B cell (primary cell): ENCODE results near the gene ASPG. TPM values are rescaled to one million over a fixed set of nuclear protein-coding genes. Genes with fewer than 3 reads are reported as not detected.

Experiments
- ATAC-seq: fragments of 200-7000 bp; cut with Tn5 transposase; one replicate; pipeline ENCODE4 v1.10.0; 2021; ENCODE audit warnings: low read depth, mild to moderate bottlenecking, moderate number of reproducible peaks, moderate library complexity
- CTCF ChIA-PET: fragments of 350-600 bp; sonication (Branson Sonifier 250); formaldehyde crosslinking; loops from one replicate; lab custom pipeline; 2021; ENCODE audit warnings: antibody characterized with exemption, inconsistent platforms; lab: Charles Lee
- POLR2A ChIA-PET: fragments of 350-600 bp; sonication (Branson Sonifier 250); formaldehyde crosslinking; loops from one replicate; lab custom pipeline; 2021; ENCODE audit warnings: antibody characterized with exemption; lab: Charles Lee
- DNase-seq: peaks from one replicate; pipeline ENCODE4 v3.0.0; 2013
- H2AFZ ChIP-seq: 2 replicates; pipeline ENCODE4 v1.6.1; 2012; ENCODE audit warnings: mild to moderate bottlenecking, low read depth, low read length; ENCODE audit not compliant: insufficient read depth, poor library complexity, severe bottlenecking
- H3K27ac ChIP-seq, 2 donors: 1 replicate in 1 of 2; 2 replicates in 1 of 2; pipeline ENCODE4 v1.5.1; 2012 to 2013; ENCODE audit warnings: low read length in 2 of 2, mild to moderate bottlenecking in 2 of 2, moderate library complexity in 1 of 2
- H3K27me3 ChIP-seq, 4 experiments: fragments of 200-600 bp in 1 of 4; sonication (generic) in 1 of 4; replicated peaks in 1 of 4; 1 replicate in 2 of 4; 2 replicates in 2 of 4; pipeline versions ENCODE4 v1.6.1 to v1.7.0; 2013 to 2016; ENCODE audit warnings: low read length in 3 of 4, mild to moderate bottlenecking in 2 of 4, mixed read lengths in 1 of 4, moderate library complexity in 1 of 4; ENCODE audit not compliant: insufficient read depth in 4 of 4, control insufficient read depth in 3 of 4; ENCODE audit errors: control extremely low read depth in 1 of 4
- H3K36me3 ChIP-seq, 2 experiments: replicated peaks in 1 of 2; 1 replicate in 1 of 2; 2 replicates in 1 of 2; pipeline versions ENCODE4 v1.6.1 to v1.7.1; 2013; ENCODE audit warnings: low read length in 1 of 2; ENCODE audit not compliant: insufficient read depth in 2 of 2, control insufficient read depth in 1 of 2; ENCODE audit errors: control extremely low read depth in 1 of 2, extremely low read depth in 1 of 2
- H3K4me1 ChIP-seq, 2 donors: fragments of 200-600 bp in 1 of 2; sonication (generic) in 1 of 2; 1 replicate in 1 of 2; 2 replicates in 1 of 2; pipeline versions ENCODE4 v1.5.1 to v1.6.1; 2013 to 2017; ENCODE audit warnings: low read length in 2 of 2; ENCODE audit not compliant: control insufficient read depth in 2 of 2, insufficient read depth in 2 of 2
- H3K4me2 ChIP-seq: replicated peaks from 2 replicates; pipeline ENCODE3; 2012; ENCODE audit warnings: mild to moderate bottlenecking, low read depth, low read length; ENCODE audit not compliant: poor library complexity, severe bottlenecking
- H3K4me3 ChIP-seq, 5 experiments: fragments of 200-600 bp in 1 of 5; sonication (generic) in 1 of 5; 1 replicate in 3 of 5; 2 replicates in 2 of 5; pipeline versions ENCODE4 v1.5.1 to v1.7.0; 2011 to 2016; ENCODE audit warnings: low read length in 4 of 5, mild to moderate bottlenecking in 4 of 5, low read depth in 2 of 5, control low read depth in 1 of 5, moderate library complexity in 1 of 5; ENCODE audit not compliant: insufficient read depth in 1 of 5; ENCODE audit errors: control extremely low read depth in 1 of 5, extremely low read depth in 1 of 5
- H3K79me2 ChIP-seq: fragments of 200-600 bp; sonication (generic); one replicate; pipeline ENCODE4 v1.6.0; 2016; ENCODE audit warnings: low read length; ENCODE audit not compliant: control insufficient read depth, insufficient read depth
- H3K9ac ChIP-seq: fragments of 200-600 bp; sonication (generic); 2 replicates; pipeline ENCODE4 v1.6.1; 2017; ENCODE audit warnings: mild to moderate bottlenecking, low read length, moderate library complexity
- H3K9me3 ChIP-seq, 3 donors: one replicate each; pipeline versions ENCODE4 v1.6.1 to v1.7.1; 2013; ENCODE audit warnings: low read length in 2 of 3; ENCODE audit not compliant: control insufficient read depth in 2 of 3, insufficient read depth in 1 of 3; ENCODE audit errors: control extremely low read depth in 1 of 3
- H4K20me1 ChIP-seq: 2 replicates; pipeline ENCODE4 v1.6.0; 2012; ENCODE audit warnings: mild to moderate bottlenecking, low read length; ENCODE audit not compliant: insufficient read depth, control insufficient read depth, poor library complexity, severe bottlenecking
- H3K27ac Mint-ChIP-seq: one replicate; pipeline ENCODE4 v1.8.0; 2021; ENCODE audit warnings: mixed read lengths
- H3K27me3 Mint-ChIP-seq: one replicate; pipeline ENCODE4 v1.8.0; 2021; ENCODE audit warnings: mixed read lengths
- H3K4me1 Mint-ChIP-seq: one replicate; pipeline ENCODE4 v1.8.0; 2021; ENCODE audit warnings: mixed read lengths
- H3K4me3 Mint-ChIP-seq: one replicate; pipeline ENCODE4 v1.8.0; 2021; ENCODE audit warnings: mixed read lengths
- H3K9me3 Mint-ChIP-seq: one replicate; pipeline ENCODE4 v1.8.0; 2022; ENCODE audit warnings: mixed read lengths; ENCODE audit not compliant: insufficient read depth
- EZH2 ChIP-seq: IDR thresholded peaks from 2 replicates; pipeline ENCODE4 v1.6.1; 2012; ENCODE audit warnings: borderline replicate concordance, low read depth, mild to moderate bottlenecking, moderate library complexity, low read length; ENCODE audit not compliant: insufficient read depth, poor library complexity, severe bottlenecking
- WGBS: methylation state at CpG from one replicate; pipeline ENCODE4 v1.1.5; 2013; ENCODE audit warnings: missing lambda C conversion rate; ENCODE audit not compliant: insufficient coverage; 5-methylcytosine and 5-hydroxymethylcytosine counted together
- intact Hi-C: fragments of 100-400 bp; cut with micrococcal nuclease; formaldehyde crosslinking; loops from one replicate; pipeline ENCODE4 v1.10.0; 2022
- polyA plus RNA-seq: library from polyadenylated mRNA; depleted of rRNA; stranded (reverse); fragments of >200 nt; gene quantifications from 2 replicates; pipeline ENCODE4 v1.2.3, GENCODE V29; 2012
- total RNA-seq, 2 donors: library from RNA; stranded (reverse); fragments of 120-200 nt in 1 of 2; gene quantifications; 1 replicate in 1 of 2; 2 replicates in 1 of 2; pipeline versions ENCODE4 v1.2.3 to v1.2.4, GENCODE V29; 2013 to 2022
- TF ChIP-seq, protein P1 (sequence below): fragments of 200-600 bp; IDR thresholded peaks from one replicate; pipeline ENCODE4 v1.8.0; 2022; ENCODE audit warnings: antibody characterized with exemption, mild to moderate bottlenecking

The ASPG gene
- total and polyA plus RNA-seq, 2 donors (not counting 1 experiment from before 2014, with no cell fraction given), result not detected

DNA sequence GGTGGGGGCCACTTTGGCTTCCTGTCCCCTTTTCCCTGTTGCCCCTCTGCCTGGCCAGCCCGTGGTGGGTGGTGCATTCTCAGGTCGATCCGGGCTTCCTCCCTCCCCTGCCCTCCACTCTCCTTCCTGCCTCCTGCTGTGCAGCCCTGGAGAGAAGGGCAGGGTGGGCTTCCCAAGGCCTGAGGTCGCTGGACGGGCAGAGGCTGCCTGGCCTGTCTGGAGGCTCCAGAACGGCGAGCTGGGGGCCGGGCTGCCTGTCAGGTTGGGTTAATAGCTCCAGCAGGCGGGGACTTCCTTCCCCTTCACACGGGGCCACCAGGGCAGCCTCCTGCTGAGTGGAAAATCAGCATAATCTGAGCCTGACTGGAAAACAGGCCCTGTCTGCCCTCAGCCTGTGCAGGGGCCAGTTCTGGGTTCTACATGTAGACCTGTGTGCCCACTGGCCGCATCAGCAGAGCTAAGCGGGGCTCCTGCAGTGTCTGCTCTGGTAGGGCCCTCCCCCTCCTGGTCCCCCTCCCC lies 64.2 kb downstream of the ASPG start:
- Mint-ChIP-seq H3K4me1 (no peaks in the 10 kb centered on the region), H3K27ac (no peak overlapping the region), H3K27me3 (peaks cover 4% of the 10 kb centered on the region), H3K4me3 (no peak overlapping the region), H3K9me3 (no peaks in the 10 kb centered on the region)
- Histone ChIP-seq H2AFZ (no peak overlapping the region), H3K27me3 (peaks cover 0 to 8% (median 0%) of the 10 kb centered on the region in 4 experiments), H3K4me1 (no peaks in the 10 kb centered on the region), H3K4me2 (no peak overlapping the region), H4K20me1 (no peaks in the 10 kb centered on the region), H3K36me3 (no peaks in the 10 kb centered on the region), H3K4me3 (no peak overlapping the region), H3K79me2 (no peaks in the 10 kb centered on the region), H3K9ac (no peak overlapping the region), H3K27ac (no peak overlapping the region), H3K9me3 (no peaks in the 10 kb centered on the region)
- ATAC-seq, result no peak
- no peak for DNase-seq
- 4% methylated on average over 7 of the region's 12 CpGs for WGBS
- intact Hi-C loops, result no loop called here
- TF ChIP-seq, protein P1, sequence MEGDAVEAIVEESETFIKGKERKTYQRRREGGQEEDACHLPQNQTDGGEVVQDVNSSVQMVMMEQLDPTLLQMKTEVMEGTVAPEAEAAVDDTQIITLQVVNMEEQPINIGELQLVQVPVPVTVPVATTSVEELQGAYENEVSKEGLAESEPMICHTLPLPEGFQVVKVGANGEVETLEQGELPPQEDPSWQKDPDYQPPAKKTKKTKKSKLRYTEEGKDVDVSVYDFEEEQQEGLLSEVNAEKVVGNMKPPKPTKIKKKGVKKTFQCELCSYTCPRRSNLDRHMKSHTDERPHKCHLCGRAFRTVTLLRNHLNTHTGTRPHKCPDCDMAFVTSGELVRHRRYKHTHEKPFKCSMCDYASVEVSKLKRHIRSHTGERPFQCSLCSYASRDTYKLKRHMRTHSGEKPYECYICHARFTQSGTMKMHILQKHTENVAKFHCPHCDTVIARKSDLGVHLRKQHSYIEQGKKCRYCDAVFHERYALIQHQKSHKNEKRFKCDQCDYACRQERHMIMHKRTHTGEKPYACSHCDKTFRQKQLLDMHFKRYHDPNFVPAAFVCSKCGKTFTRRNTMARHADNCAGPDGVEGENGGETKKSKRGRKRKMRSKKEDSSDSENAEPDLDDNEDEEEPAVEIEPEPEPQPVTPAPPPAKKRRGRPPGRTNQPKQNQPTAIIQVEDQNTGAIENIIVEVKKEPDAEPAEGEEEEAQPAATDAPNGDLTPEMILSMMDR, result no peak
- TF ChIP-seq EZH2, result no peak
- CTCF ChIA-PET, result no interaction called here
- POLR2A ChIA-PET, result no interaction called here

DNA sequence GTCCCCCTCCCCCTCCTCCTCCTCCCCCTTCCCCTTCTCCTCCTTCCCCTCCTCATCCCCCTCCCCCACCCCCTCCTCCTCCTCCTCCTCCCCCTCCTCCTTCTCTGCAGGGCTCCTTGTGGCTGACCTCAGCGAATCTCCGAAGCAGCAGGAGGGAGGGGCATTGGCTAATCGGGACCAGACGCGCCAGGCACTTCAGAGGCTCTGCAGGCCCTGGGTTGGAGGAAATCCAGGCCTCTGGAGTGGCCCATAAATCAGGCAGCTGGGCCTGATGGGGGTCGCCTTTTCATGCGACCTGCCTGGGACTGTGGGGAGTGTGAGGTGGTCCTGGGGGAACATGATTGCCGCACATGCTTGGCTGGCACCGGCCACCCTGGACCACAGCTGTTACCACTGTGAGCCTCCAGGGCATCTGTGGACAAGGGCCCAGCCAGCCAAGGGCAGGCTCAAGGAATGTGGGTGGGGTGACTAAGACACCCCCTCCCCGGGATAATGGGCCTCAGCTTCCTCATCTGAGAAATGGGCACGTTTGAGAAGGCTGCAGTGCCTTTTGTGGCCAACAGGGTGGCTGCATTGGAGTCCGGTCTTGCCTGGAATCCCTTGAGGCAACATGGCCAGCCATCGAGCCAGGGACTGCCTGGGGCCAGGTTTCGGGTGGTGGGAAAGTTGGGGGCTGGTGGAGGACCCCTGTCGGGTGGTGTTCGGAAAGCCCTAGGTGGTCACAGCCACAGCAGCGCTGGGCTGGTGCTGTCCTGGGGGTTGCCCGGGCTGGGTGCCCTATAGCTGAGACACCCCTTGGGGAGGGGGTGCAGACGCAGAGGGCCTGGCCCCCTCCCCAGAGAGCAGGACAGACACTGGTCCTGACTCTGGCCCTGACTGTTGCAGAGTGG lies 64.9 kb downstream of the ASPG start:
- H3K4me1 Mint-ChIP-seq, result no peaks in the 10 kb centered on the region
- Histone ChIP-seq H3K36me3 (no peaks in the 10 kb centered on the region), H3K4me1 (no peaks in the 10 kb centered on the region), H3K79me2 (no peaks in the 10 kb centered on the region), H3K4me2 (no peak overlapping the region), H2AFZ (no peak overlapping the region), H3K27me3 (peaks cover 0 to 8% (median 0%) of the 10 kb centered on the region in 4 experiments), H3K27ac (no peak overlapping the region), H3K9ac (no peak overlapping the region), H3K9me3 (no peaks in the 10 kb centered on the region), H3K4me3 (no peak overlapping the region), H4K20me1 (no peaks in the 10 kb centered on the region)
- intact Hi-C loops, result no loop called here
- H3K4me3 Mint-ChIP-seq, result no peak overlapping the region
- POLR2A ChIA-PET, result no interaction called here
- H3K27me3 Mint-ChIP-seq, result peaks cover 2% of the 10 kb centered on the region
- DNase-seq, result no peak
- CTCF ChIA-PET, result no interaction called here
- no peak overlapping the region for H3K27ac Mint-ChIP-seq
- no peak for ATAC-seq
- TF ChIP-seq EZH2, result no peak
- TF ChIP-seq, protein P1, result peak; percentile 30
- no peaks in the 10 kb centered on the region for H3K9me3 Mint-ChIP-seq
- 48% methylated on average over 18 of the region's 19 CpGs for WGBS
